ENCODE data around the gene KRT81.
"Not testable (repeated sequence)": the region's sequence is repeated elsewhere in the genome, so short reads cannot be mapped to it uniquely, and the experiment has no call there.

Gene KRT81

DNA sequence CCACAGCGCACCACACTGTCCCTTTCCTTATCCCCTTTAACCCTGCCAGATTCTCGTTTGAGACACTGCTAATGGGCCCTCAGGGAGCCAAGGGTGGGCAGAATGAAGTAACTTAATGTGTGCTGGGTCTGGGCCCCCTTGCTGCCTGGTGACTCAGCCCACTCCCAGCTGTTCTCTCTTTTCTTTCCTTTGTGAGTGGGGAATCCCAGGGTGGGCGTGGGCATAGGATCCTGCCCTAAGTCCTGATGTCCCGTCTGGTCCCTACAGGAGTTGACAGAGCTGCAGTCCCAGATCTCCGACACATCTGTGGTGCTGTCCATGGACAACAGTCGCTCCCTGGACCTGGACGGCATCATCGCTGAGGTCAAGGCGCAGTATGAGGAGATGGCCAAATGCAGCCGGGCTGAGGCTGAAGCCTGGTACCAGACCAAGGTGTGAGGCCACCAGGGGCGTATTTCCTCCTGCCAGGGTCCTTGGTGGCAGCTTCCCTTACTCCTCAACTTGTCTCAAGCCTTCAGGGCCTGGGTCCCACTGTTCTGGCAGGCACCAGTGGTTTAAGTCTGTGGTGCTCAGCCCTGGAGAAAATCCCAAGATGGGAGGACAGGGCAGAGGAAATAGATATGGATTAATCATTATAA is 50.0 kb downstream of the KRT81 start:
- no peak for DNase-seq (ENCODE audit: low read depth, low spot score)

DNA sequence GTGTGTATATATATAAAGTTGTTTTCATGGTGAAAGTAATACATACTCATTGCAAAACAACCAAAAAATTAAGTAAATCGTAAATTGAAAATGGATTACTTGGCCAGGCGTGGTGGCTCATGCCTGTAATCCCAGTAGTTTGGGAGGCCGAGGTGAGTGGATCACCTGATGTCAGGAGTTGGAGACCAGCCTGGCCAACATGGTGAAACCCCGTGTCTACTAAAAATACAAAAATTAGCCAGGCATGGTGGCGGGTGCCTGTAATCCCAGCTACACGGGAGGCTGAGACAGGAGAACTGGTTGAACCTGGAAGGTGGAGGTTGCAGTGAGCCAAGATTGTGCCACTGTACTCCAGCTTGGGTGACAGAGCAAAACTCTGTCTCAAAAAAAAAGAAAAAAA is 51.1 kb downstream of the KRT81 start:
- not testable (repeated sequence) for DNase-seq (ENCODE audit: low read depth, low spot score)

DNA sequence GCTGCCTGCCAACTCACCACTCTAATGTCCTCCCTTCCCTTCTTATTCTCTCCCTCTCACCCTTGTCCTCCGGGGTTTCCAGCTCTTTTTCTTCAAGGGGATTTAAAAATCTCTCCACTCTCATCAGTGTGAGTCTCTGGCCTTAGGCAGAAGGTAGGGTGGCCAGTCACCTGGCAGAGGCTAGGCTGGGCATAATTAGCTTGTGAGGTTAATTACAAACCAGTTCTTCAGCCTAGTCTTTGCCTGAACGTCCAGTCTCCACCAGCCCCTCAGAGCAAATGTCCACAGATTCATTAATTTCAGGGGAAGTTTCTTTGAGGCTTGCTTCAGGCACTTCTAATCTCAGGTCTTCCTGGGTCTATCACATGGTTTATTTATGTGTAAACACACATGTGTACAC is 51.6 kb downstream of the KRT81 start:
- DNase-seq (ENCODE audit: low read depth, low spot score) = no peak

DNA sequence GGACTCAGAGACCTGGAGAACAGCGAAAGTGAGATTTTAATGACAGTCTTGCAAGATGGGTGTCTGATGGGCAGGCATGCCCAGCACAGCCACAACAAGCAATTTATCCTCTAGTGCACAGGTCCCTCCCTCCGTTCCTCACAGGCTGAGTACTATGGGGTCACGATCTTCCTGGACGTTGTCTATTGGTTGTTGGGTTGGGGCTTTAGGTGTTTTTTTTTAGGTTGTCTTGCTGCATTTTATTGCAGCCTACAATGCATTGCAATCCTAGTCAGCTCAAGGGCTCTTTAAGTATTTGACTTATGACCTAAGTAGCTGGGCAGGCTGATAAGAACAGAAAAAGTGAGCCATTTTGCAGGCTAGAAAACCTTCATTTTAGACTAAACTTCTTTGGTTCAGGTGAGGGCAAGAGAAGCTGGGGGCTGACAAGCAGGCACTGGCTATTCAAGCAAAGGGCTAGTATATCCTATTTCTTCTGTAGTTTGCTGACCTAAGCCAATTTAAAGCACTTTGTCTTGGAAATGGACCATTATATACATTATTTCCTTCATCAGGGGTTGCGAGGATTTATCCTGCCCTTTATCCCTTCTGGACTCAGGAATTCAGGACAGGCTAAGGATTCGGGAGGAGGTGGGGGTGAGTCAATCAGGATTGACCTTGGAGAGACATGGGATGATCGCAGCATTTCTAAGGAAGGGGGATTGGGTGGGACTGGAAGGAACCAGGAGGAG is 52.3 kb downstream of the KRT81 start:
- no peak for DNase-seq (ENCODE audit: low read depth, low spot score)

DNA sequence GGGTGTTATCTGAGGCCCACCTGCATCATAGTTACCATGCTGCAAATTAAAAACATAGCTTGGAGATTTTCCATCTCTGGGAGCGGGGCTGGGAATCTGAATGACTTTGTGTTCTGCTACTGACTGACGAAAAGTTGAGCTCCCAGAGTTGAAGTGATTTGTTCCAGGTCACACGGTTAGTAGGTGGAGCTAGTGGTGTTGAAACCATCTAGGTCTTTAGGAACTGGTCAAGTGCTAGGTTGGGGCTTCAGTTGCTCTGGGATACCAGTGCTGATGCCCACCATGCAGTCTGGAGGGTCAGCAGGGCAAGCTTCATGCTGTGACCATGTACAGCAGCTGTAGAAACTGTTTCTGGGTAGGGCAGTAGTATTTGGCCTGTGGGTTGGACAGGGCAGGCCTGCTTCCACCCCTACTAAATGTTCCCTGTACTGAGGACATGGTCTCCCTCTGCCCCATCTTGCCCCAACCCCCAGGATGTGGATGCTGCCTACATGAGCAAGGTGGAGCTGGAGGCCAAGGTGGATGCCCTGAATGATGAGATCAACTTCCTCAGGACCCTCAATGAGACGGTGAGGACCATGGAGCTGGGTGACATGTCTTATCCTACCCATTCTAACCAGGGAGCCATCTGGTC is 53.0 kb downstream of the KRT81 start:
- no peak for DNase-seq (ENCODE audit: low read depth, low spot score)

DNA sequence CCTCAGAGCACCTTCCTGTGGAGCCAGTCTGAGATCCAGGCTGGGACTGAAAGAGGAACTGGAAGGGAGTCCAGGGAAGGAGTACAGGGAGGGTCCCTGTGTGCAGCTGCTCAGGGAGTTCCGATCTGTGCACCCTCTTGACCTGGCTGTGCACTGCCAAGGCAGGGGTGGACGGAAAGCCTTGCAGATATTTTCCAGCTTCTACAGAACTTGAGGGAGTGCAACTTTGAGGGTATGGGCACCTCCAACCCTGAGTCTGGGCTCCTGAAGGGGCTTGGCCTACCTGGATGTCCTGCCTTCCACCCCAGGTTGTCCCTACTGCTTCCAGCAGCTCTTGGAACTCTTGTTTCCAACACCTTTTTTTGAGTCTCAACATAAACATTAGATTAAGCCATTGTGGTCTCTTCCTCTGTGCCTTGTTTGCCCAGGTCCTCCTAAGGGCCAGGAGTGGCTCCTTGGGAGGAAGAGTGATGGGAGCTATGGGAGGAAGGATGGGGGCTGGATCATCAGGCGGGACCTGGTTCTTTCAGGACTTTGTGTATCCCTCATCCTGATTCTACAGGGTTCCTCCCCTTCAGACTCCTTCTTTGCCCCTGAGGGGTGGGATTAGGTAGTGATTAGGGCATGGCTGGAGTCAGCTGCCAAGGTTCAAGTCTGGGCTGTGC is 54.8 kb downstream of the KRT81 start:
- no peak for DNase-seq (ENCODE audit: low read depth, low spot score)
